Thyroid gland (tissue), 4 donors: ENCODE results near the gene PATL1. TPM values are rescaled to one million over a fixed set of nuclear protein-coding genes. Genes with fewer than 3 reads are reported as not detected.
"Not testable (repeated sequence)": the region's sequence is repeated elsewhere in the genome, so short reads cannot be mapped to it uniquely, and the experiment has no call there.

ENCODE experiments used
- DNase-seq, 2 donors: peaks; one replicate each; pipeline ENCODE4 v3.0.0-alpha.2; 2019
- H3K27ac ChIP-seq, 3 donors: fragments of 200-600 bp; sonication (generic); 1 replicate in 2 of 3; 2 replicates in 1 of 3; pipeline ENCODE4 v1.5.1; 2016 to 2019; ENCODE audit warnings: mild to moderate bottlenecking in 1 of 3, moderate library complexity in 1 of 3
- H3K27me3 ChIP-seq: fragments of 200-600 bp; sonication (generic); one replicate; pipeline ENCODE4 v1.5.1; 2019
- H3K36me3 ChIP-seq, 2 donors: fragments of 200-600 bp; sonication (generic); one replicate each; pipeline ENCODE4 v1.5.1; 2016 to 2019
- H3K4me1 ChIP-seq, 2 donors: fragments of 200-600 bp; sonication (generic); one replicate each; pipeline ENCODE4 v1.5.1; 2017 to 2019
- H3K4me3 ChIP-seq, 3 donors: fragments of 200-600 bp; sonication (generic); replicated peaks in 1 of 3; 1 replicate in 2 of 3; 2 replicates in 1 of 3; pipeline ENCODE4 v1.5.1; 2016; ENCODE audit warnings: mild to moderate bottlenecking in 1 of 3
- H3K9me3 ChIP-seq: fragments of 200-600 bp; sonication (generic); one replicate; pipeline ENCODE4 v1.5.1; 2017
- POLR2A ChIP-seq, 2 donors: fragments of 450-650 bp; IDR thresholded peaks; one replicate each; pipeline ENCODE4 v1.6.1; 2017; ENCODE audit warnings: antibody characterized with exemption in 2 of 2, mild to moderate bottlenecking in 2 of 2, moderate library complexity in 1 of 2
- WGBS, 2 donors: methylation state at CpG; one replicate each; pipeline ENCODE4 v1.1.5; 2017; 5-methylcytosine and 5-hydroxymethylcytosine counted together
- intact Hi-C: fragments of 100-400 bp; cut with DNase I; formaldehyde crosslinking; loops from one replicate; pipeline ENCODE4 v1.15.1; 2023
- total RNA-seq, 4 donors: library from RNA; depleted of rRNA; stranded (reverse); fragments of >200 nt; gene quantifications; one replicate each; pipeline ENCODE4 v1.2.3, GENCODE V29; 2016
- TF ChIP-seq, protein P1 (sequence below), 6 experiments: fragments of 200-600 bp in 3 of 6; fragments of 450-650 bp in 3 of 6; sonication (generic) in 3 of 6; IDR thresholded peaks; one replicate each; pipeline ENCODE4 v1.5.1; 2016 to 2019; ENCODE audit warnings: antibody characterized with exemption in 6 of 6, mild to moderate bottlenecking in 2 of 6, inconsistent platforms in 1 of 6, moderate library complexity in 1 of 6

The PATL1 gene
- total RNA-seq, 4 donors from 2014 or later: 14.5 to 19.8 (median 17.0) TPM

DNA sequence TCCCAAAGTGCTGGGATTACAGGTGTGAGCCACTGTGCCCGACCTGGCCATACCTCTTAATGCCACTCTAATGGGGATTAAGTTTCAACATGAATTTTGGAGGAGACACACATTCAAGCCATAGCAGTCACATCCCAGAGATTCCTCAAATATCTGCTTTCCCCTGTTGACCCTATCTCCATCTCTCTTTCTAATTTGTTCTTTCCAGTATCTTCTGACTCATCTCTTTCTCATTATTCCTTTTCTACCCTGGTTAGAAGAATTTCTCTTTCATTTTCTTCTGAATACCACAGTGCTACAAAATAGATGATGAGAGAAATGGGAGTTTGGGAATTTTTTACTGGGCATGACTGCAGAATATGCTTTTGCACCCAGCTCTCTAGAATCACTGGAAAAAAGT is 39.7 kb upstream of the PATL1 start:
- Histone ChIP-seq H3K4me3 (no peak overlapping the region), H3K9me3 (no peaks in the 10 kb centered on the region), H3K36me3 (no peaks in the 10 kb centered on the region), H3K4me1 (no peaks in the 10 kb centered on the region), H3K27ac (no peak overlapping the region), H3K27me3 (no peaks in the 10 kb centered on the region)
- intact Hi-C loops: no loop called here
- DNase-seq: no peak
- 38 to 59% methylated on average over 1 of the region's 1 CpG for WGBS, 2 donors
- TF ChIP-seq POLR2A (IDR thresholded peaks at IDR 0.05): no peak
- TF ChIP-seq, protein P1, sequence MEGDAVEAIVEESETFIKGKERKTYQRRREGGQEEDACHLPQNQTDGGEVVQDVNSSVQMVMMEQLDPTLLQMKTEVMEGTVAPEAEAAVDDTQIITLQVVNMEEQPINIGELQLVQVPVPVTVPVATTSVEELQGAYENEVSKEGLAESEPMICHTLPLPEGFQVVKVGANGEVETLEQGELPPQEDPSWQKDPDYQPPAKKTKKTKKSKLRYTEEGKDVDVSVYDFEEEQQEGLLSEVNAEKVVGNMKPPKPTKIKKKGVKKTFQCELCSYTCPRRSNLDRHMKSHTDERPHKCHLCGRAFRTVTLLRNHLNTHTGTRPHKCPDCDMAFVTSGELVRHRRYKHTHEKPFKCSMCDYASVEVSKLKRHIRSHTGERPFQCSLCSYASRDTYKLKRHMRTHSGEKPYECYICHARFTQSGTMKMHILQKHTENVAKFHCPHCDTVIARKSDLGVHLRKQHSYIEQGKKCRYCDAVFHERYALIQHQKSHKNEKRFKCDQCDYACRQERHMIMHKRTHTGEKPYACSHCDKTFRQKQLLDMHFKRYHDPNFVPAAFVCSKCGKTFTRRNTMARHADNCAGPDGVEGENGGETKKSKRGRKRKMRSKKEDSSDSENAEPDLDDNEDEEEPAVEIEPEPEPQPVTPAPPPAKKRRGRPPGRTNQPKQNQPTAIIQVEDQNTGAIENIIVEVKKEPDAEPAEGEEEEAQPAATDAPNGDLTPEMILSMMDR (IDR thresholded peaks at IDR 0.05): no peak

DNA sequence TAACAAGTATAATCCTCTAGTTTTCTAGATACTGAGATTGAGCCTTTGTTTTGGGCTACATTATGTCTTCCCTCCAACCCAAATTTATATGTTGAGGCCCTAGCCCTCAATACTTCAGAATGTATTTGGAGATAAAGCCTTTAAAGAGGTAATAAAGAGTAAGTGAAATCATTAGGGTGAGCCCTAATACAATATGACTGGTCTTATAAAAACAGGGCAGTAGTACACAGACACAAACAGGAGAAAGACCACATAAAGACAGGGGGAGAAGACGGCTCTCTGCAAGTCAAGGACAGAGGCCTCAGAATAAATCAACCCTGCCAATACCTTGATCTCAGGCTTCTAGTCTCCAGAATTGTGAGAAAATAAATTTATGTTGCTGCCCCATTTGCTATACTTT is 38.5 kb upstream of the PATL1 start:
- no peaks in the 10 kb centered on the region for H3K9me3 ChIP-seq
- WGBS, 2 donors: 81 to 92% methylated on average over 1 of the region's 1 CpG
- DNase-seq: no peak

DNA sequence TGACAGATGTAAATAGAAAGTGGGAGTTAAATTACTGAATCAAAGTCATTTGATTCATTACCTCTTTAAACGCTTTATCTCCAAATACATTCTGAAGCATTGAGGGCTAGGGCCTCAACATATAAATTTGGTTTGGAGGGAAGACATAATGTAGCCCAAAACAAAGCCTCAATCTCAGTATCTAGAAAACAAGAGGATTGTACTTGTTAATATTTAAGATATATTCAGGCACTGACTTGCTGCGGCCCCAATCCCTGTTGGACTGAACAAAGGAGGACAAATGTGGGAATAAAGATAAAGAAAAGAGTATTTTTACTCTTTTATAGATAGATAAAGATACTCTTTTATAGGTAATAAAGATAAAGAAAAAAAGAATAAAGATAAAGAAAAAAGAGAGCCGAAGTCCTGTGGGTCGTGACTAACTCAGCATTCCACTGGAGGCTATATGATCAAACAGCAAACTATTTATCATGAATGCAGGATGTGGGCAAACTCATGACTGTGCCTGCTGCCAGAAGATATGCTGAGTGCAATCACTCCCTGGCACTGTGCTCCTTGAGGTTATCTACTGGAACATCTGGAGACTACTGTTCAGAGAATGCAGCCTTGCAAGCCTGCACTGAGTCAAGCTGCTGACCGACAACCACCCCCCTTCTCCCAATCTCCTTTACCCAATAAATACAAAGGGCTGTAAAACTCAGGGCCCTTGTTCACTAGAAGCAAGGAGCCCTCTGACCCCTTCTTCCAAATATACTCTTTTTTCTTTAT is 37.9 kb upstream of the PATL1 start:
- Histone ChIP-seq H3K27ac (no peak overlapping the region), H3K9me3 (no peaks in the 10 kb centered on the region), H3K4me3 (no peak overlapping the region), H3K27me3 (no peaks in the 10 kb centered on the region), H3K4me1 (no peaks in the 10 kb centered on the region), H3K36me3 (no peaks in the 10 kb centered on the region)
- intact Hi-C loops: no loop called here
- DNase-seq: no peak
- 92 to 93% methylated on average over 5 of the region's 5 CpGs for WGBS, 2 donors
- no peak for TF ChIP-seq POLR2A (IDR thresholded peaks at IDR 0.05)
- TF ChIP-seq, protein P1 (IDR thresholded peaks at IDR 0.05): no peak

More for the DNA sequence above, 38.5 kb upstream of the PATL1 start:
- TF ChIP-seq, protein P1 (IDR thresholded peaks at IDR 0.05): no peak
- TF ChIP-seq POLR2A (IDR thresholded peaks at IDR 0.05): no peak
- intact Hi-C loops: no loop called here
- no peak overlapping the region for H3K27ac ChIP-seq
- H3K27me3 ChIP-seq: no peaks in the 10 kb centered on the region
- no peak overlapping the region for H3K4me3 ChIP-seq
- H3K36me3 ChIP-seq: no peaks in the 10 kb centered on the region
- no peaks in the 10 kb centered on the region for H3K4me1 ChIP-seq

GRCh38 chr11:59705294-59705693 is 36.5 kb upstream of the PATL1 start:
- intact Hi-C loops: no loop called here
- H3K9me3 ChIP-seq: no peaks in the 10 kb centered on the region
- H3K4me3 ChIP-seq: no peak overlapping the region
- H3K27ac ChIP-seq: no peak overlapping the region
- no peaks in the 10 kb centered on the region for H3K4me1 ChIP-seq
- H3K27me3 ChIP-seq: no peaks in the 10 kb centered on the region
- DNase-seq: no peak
- WGBS, 2 donors: 90 to 94% methylated on average over 6 of the region's 6 CpGs
- no peaks in the 10 kb centered on the region for H3K36me3 ChIP-seq
- TF ChIP-seq POLR2A (IDR thresholded peaks at IDR 0.05): no peak

DNA sequence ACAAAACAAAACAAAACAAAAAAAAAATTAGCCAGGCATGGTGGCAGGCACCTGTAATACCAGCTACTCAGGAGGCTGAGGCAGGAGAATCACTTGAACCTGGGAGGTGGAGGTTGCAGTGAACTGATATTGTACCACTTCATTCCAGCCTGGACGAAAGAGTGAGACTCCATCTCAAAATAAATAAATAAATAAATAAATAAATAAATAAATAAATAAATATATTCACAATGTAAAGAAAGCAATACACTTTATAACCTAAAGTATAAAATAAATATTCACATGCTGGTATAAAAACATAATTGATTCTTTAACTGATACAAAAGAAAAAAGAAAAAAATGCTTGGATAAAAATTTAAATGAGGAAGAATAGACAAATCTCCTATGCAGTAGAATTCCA is 34.7 kb upstream of the PATL1 start:
- H3K4me3 ChIP-seq, H3K9me3 ChIP-seq, H3K27ac ChIP-seq, H3K4me1 ChIP-seq, DNase-seq, H3K27me3 ChIP-seq, H3K36me3 ChIP-seq, intact Hi-C loops: not testable (repeated sequence)
- WGBS, 2 donors: 88 to 92% methylated on average over 1 of the region's 1 CpG

DNA sequence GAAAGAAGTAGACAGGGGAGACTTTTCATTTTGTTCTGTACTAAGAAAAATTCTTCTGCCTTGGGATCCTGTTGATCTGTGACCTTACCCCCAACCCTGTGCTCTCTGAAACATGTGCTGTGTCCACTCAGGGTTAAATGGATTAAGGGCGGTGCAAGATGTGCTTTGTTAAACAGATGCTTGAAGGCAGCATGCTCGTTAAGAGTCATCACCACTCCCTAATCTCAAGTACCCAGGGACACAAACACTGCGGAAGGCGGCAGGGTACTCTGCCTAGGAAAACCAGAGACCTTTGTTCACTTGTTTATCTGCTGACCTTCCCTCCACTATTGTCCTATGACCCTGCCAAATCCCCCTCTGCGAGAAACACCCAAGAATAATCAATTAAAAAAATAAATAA is 31.3 kb upstream of the PATL1 start:
- H3K27me3 ChIP-seq, H3K36me3 ChIP-seq, H3K4me1 ChIP-seq, H3K27ac ChIP-seq, H3K9me3 ChIP-seq, H3K4me3 ChIP-seq, intact Hi-C loops, DNase-seq: not testable (repeated sequence)
- 40 to 45% methylated on average over 5 of the region's 5 CpGs for WGBS, 2 donors
